K562 (cell line): ENCODE results near the gene USPL1.

ENCODE experiments used
- ELF1 ChIP-seq: fragments of 200-800 bp; sonication (Bioruptor generic); IDR thresholded peaks from 2 replicates; pipeline ENCODE4 v1.6.1; 2016; ENCODE audit warnings: missing genetic modification characterization, missing compliant biosample characterization
- FOSL1 ChIP-seq: fragments of 200-800 bp; sonication (Bioruptor generic); conservative IDR thresholded peaks from 2 replicates; pipeline ENCODE4 v1.6.1; 2016; ENCODE audit warnings: missing genetic modification characterization, missing compliant biosample characterization
- GABPA ChIP-seq: fragments of 200-800 bp; sonication (Bioruptor generic); conservative IDR thresholded peaks from 2 replicates; pipeline ENCODE4 v1.6.1; 2016; ENCODE audit warnings: low read depth, missing genetic modification characterization, missing compliant biosample characterization
- JUN ChIP-seq, 2 experiments: sonication (generic) in 1 of 2; formaldehyde crosslinking in 1 of 2; IDR thresholded peaks; 2 replicates each; pipeline versions ENCODE4 v1.6.1 to v1.8.0; 2012 to 2022; ENCODE audit warnings: borderline replicate concordance in 2 of 2, mild to moderate bottlenecking in 2 of 2, improper control_type of control experiment in 1 of 2, low read depth in 1 of 2, low read length in 1 of 2, missing genetic modification reagents in 1 of 2
- MAX ChIP-seq: sonication (generic); formaldehyde crosslinking; IDR thresholded peaks from 2 replicates; pipeline ENCODE4 v1.9.0; 2022; ENCODE audit warnings: mild to moderate bottlenecking, missing genetic modification reagents
- SP1 ChIP-seq: sonication (generic); formaldehyde crosslinking; IDR thresholded peaks from 2 replicates; pipeline ENCODE4 v1.8.1; 2022; ENCODE audit warnings: mild to moderate bottlenecking, missing genetic modification reagents
- TAF1 ChIP-seq: IDR thresholded peaks from 2 replicates; pipeline ENCODE4 v1.6.1; 2011; ENCODE audit warnings: mild to moderate bottlenecking, low read length, moderate library complexity; ENCODE audit not compliant: insufficient read depth, control insufficient read depth, severe bottlenecking; ENCODE audit errors: extremely low read depth
- TAL1 ChIP-seq: fragments of 450-650 bp; IDR thresholded peaks from 2 replicates; pipeline ENCODE4 v1.6.1; 2016; ENCODE audit warnings: mild to moderate bottlenecking
- YBX1 ChIP-seq: fragments of 450-650 bp; IDR thresholded peaks from 2 replicates; pipeline ENCODE4 v1.7.1; 2016; ENCODE audit warnings: mild to moderate bottlenecking
- TF ChIP-seq, protein P1 (sequence below): sonication (generic); formaldehyde crosslinking; IDR thresholded peaks from 2 replicates; pipeline ENCODE4 v1.8.1; 2023; ENCODE audit warnings: mild to moderate bottlenecking, missing genetic modification reagents
- TF ChIP-seq, protein P2 (sequence below): fragments of 450-650 bp; formaldehyde crosslinking; IDR thresholded peaks from 2 replicates; pipeline ENCODE4 v1.4.0; 2020; ENCODE audit warnings: mild to moderate bottlenecking, mixed read lengths
- TF ChIP-seq, protein P3 (sequence below), 3 experiments: IDR thresholded peaks in 2 of 3; conservative IDR thresholded peaks in 1 of 3; 2 replicates each; pipeline ENCODE4 v1.5.1; 2011 to 2012; ENCODE audit warnings: low read length in 3 of 3, mild to moderate bottlenecking in 3 of 3, control low read depth in 2 of 3, improper control_type of control experiment in 1 of 3, inconsistent platforms in 1 of 3, low read depth in 1 of 3, mixed read lengths in 1 of 3, moderate library complexity in 1 of 3; ENCODE audit not compliant: insufficient read depth in 2 of 3

DNA sequence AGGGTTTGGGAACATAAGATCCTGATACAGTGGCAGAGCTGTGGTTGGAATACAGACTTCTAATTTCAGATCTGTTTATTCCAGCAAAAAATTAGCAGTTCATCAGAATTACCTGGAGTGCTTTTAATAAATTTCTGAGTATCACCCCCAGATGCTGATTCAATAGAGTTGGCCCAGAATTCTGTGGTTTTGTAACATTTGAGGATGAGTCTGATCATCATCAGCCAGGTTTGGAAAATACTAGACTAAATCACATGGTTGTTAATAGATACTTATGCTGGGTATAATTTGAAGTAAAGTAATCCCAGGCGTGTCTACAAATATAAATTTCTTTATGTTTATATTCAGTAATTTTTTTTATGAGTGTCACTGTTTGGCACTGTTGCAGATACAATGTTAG lies 4.8 kb downstream of the USPL1 start:
- TF ChIP-seq TAL1 (no peak), YBX1 (no peak), GABPA (tag) (no peak), JUN (IDR thresholded peaks at IDR 0.05; ENCODE audit: borderline replicate concordance, low read depth, low read length) (no peak), JUN (CRISPR knock-in tag; IDR thresholded peaks at IDR 0.05; ENCODE audit: borderline replicate concordance) (no peak), FOSL1 (tag) (no peak), SP1 (no peak), ELF1 (tag) (no peak), MAX (CRISPR knock-in tag) (no peak), TAF1 (no peak)
- TF ChIP-seq, protein P1, sequence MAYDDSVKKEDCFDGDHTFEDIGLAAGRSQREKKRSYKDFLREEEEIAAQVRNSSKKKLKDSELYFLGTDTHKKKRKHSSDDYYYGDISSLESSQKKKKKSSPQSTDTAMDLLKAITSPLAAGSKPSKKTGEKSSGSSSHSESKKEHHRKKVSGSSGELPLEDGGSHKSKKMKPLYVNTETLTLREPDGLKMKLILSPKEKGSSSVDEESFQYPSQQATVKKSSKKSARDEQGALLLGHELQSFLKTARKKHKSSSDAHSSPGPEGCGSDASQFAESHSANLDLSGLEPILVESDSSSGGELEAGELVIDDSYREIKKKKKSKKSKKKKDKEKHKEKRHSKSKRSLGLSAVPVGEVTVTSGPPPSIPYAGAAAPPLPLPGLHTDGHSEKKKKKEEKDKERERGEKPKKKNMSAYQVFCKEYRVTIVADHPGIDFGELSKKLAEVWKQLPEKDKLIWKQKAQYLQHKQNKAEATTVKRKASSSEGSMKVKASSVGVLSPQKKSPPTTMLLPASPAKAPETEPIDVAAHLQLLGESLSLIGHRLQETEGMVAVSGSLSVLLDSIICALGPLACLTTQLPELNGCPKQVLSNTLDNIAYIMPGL (CRISPR knock-in tag): no peak
- TF ChIP-seq, protein P2, sequence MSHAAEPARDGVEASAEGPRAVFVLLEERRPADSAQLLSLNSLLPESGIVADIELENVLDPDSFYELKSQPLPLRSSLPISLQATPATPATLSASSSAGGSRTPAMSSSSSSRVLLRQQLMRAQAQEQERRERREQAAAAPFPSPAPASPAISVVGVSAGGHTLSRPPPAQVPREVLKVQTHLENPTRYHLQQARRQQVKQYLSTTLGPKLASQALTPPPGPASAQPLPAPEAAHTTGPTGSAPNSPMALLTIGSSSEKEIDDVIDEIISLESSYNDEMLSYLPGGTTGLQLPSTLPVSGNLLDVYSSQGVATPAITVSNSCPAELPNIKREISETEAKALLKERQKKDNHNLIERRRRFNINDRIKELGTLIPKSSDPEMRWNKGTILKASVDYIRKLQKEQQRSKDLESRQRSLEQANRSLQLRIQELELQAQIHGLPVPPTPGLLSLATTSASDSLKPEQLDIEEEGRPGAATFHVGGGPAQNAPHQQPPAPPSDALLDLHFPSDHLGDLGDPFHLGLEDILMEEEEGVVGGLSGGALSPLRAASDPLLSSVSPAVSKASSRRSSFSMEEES (CRISPR knock-in tag): no peak
- TF ChIP-seq, protein P3, sequence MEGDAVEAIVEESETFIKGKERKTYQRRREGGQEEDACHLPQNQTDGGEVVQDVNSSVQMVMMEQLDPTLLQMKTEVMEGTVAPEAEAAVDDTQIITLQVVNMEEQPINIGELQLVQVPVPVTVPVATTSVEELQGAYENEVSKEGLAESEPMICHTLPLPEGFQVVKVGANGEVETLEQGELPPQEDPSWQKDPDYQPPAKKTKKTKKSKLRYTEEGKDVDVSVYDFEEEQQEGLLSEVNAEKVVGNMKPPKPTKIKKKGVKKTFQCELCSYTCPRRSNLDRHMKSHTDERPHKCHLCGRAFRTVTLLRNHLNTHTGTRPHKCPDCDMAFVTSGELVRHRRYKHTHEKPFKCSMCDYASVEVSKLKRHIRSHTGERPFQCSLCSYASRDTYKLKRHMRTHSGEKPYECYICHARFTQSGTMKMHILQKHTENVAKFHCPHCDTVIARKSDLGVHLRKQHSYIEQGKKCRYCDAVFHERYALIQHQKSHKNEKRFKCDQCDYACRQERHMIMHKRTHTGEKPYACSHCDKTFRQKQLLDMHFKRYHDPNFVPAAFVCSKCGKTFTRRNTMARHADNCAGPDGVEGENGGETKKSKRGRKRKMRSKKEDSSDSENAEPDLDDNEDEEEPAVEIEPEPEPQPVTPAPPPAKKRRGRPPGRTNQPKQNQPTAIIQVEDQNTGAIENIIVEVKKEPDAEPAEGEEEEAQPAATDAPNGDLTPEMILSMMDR (IDR thresholded peaks at IDR 0.05 in 2 of 3, conservative IDR thresholded peaks at IDR 0.05 in 1 of 3; ENCODE audit: insufficient read depth in 2 of 3, low read depth in 1 of 3, low read length in 3 of 3): no peak
